ENCODE measurements around the gene PHACTR3. TPM values are rescaled to one million over a fixed set of nuclear protein-coding genes. Genes with fewer than 3 reads are reported as not detected.

PHACTR3 gene
- polyA plus RNA-seq, 1 donor: 8.3 TPM

DNA sequence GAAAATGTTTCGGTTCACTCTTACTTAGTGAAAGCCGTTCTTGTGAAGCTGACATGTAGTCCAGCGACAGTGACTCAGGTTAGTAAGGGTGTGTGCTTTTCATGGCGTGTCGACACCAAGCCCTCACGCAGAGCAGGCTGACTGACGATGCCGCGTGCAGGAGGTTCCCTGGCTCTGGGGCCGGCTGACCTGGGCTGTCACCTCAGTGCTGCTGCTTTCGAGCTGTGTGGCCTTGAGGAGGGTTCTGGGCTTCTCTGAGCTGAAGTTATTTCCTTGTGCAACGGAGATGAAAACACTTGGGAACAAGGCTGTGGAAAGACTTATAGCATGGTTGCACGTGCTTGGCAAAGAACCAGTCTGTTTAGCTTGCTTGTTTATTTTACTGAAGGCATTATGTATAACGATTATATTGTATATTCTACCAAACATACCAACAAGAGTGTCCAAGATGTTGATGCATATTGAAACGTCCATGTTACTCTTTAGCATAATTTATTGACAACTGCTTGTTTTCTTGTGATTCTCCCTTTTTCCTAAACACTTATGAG, 59.2 kb downstream of the PHACTR3 start:
- H3K4me1 ChIP-seq (ENCODE audit: control insufficient read depth, insufficient read depth, low read length): no peaks in the 10 kb centered on the region
- H3K36me3 ChIP-seq (ENCODE audit: control insufficient read depth, insufficient read depth, low read length): no peaks in the 10 kb centered on the region
- no peak for DNase-seq
- H3K4me3 ChIP-seq (ENCODE audit: low read length): no peak overlapping the region
- WGBS (ENCODE audit: insufficient coverage, low lambda C conversion rate): 100% methylated on average over 1 of the region's 15 CpGs
- no peaks in the 10 kb centered on the region for H3K27me3 ChIP-seq (ENCODE audit: control insufficient read depth, insufficient read depth, low read length)
- no peak overlapping the region for H3K27ac ChIP-seq (ENCODE audit: low read length)
- no peaks in the 10 kb centered on the region for H3K9me3 ChIP-seq (ENCODE audit: control insufficient read depth, low read depth, low read length)

- Histone ChIP-seq H3K27me3 (ENCODE audit: control insufficient read depth, insufficient read depth, low read length) (no peaks in the 10 kb centered on the region), H3K9me3 (ENCODE audit: control insufficient read depth, low read depth, low read length) (no peaks in the 10 kb centered on the region), H3K27ac (ENCODE audit: low read length) (no peak overlapping the region), H3K4me1 (ENCODE audit: control insufficient read depth, insufficient read depth, low read length) (no peaks in the 10 kb centered on the region), H3K36me3 (ENCODE audit: control insufficient read depth, insufficient read depth, low read length) (no peaks in the 10 kb centered on the region), H3K4me3 (ENCODE audit: low read length) (no peak overlapping the region)
- 0% methylated on average over 1 of the region's 11 CpGs for WGBS (ENCODE audit: insufficient coverage, low lambda C conversion rate)
- DNase-seq: no peak
Observed at GRCh38 chr20:59664421-59664941, 60.1 kb downstream of the PHACTR3 start.

DNA sequence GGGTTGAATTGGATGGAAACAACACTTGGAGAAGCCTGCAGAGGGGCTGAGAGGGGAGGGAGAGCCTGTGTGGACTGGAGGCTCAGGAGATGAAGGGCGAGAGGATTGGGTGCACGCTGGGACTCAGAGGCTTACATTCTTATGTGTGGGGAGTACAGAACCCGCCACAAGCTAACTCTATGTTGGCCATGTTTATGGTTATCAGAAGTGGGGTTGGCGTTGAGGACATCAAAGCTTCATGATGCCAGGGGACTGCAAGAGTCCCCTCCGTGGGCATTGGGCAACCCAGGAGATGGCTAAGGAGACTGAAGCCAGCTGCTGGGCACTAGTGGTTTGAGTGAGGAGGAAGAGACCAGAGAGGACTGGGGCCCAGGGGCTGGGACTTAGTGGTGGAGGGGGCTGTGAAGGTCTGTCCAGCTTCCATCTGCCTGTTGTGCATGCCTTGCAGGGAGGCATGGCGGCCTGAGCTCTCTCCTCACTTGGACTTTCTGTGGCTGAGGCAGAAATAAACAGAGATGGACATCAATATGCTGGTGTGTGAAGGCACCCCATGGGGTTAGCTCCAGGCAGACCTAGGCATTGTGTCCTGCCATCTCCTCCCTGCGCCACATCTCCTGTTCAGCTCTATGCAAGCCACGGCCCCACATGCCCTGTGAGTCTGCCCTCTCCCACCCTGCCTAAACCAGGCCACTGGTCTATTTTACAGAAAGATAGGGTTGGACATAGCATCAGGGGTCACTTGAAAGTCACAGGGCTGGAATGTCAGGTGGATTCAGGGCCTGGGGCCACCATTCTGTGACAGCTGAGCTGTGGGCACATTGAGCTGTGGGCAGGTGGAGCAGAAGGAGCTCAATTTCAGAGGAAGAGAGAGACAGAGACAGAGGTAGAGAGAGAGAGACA, 61.6 kb downstream of the PHACTR3 start:
- WGBS (ENCODE audit: insufficient coverage, low lambda C conversion rate): no CpG with 5 or more reads among the region's 8 CpGs
- Histone ChIP-seq H3K4me1 (ENCODE audit: control insufficient read depth, insufficient read depth, low read length) (no peaks in the 10 kb centered on the region), H3K27ac (ENCODE audit: low read length) (no peak overlapping the region), H3K4me3 (ENCODE audit: low read length) (no peak overlapping the region), H3K9me3 (ENCODE audit: control insufficient read depth, low read depth, low read length) (no peaks in the 10 kb centered on the region), H3K36me3 (ENCODE audit: control insufficient read depth, insufficient read depth, low read length) (no peaks in the 10 kb centered on the region), H3K27me3 (ENCODE audit: control insufficient read depth, insufficient read depth, low read length) (no peaks in the 10 kb centered on the region)
- no peak for DNase-seq

- H3K9me3 ChIP-seq (ENCODE audit: control insufficient read depth, low read depth, low read length): no peaks in the 10 kb centered on the region
Observed at GRCh38 chr20:59666586-59666985, 62.2 kb downstream of the PHACTR3 start.

DNA sequence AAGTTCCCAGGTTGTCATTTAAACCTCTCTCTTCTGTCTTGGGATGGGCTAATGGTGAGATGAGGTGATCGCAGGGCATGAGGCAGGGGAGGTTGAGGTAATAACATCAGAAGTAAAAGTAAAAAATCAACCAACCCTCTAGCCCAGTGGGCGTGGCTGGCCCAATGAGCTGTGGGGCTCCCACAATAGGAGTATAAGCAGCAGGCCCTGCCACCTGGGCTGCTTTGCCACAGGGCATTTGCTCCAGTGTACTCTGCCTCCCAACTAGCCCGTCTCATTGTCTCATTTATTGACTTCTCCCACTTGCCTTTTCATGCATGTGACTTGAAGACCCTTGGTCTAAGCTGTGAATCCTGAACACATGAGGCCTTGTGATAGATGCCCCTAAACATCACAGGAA, 62.8 kb downstream of the PHACTR3 start:
- H3K4me1 ChIP-seq (ENCODE audit: control insufficient read depth, insufficient read depth, low read length): no peaks in the 10 kb centered on the region
- H3K27me3 ChIP-seq (ENCODE audit: control insufficient read depth, insufficient read depth, low read length): no peaks in the 10 kb centered on the region
- H3K36me3 ChIP-seq (ENCODE audit: control insufficient read depth, insufficient read depth, low read length): no peaks in the 10 kb centered on the region
- no peak overlapping the region for H3K4me3 ChIP-seq (ENCODE audit: low read length)
- no peak for DNase-seq
- H3K9me3 ChIP-seq (ENCODE audit: control insufficient read depth, low read depth, low read length): no peaks in the 10 kb centered on the region
- WGBS (ENCODE audit: insufficient coverage, low lambda C conversion rate): no CpG with 5 or more reads among the region's 3 CpGs
- H3K27ac ChIP-seq (ENCODE audit: low read length): no peak overlapping the region

More at GRCh38 chr20:59666586-59666985, 62.2 kb downstream of the PHACTR3 start:
- H3K4me1 ChIP-seq (ENCODE audit: control insufficient read depth, insufficient read depth, low read length): no peaks in the 10 kb centered on the region
- no peaks in the 10 kb centered on the region for H3K27me3 ChIP-seq (ENCODE audit: control insufficient read depth, insufficient read depth, low read length)
- no peak for DNase-seq
- WGBS (ENCODE audit: insufficient coverage, low lambda C conversion rate): 80% methylated on average over 1 of the region's 7 CpGs
- no peak overlapping the region for H3K4me3 ChIP-seq (ENCODE audit: low read length)
- H3K36me3 ChIP-seq (ENCODE audit: control insufficient read depth, insufficient read depth, low read length): no peaks in the 10 kb centered on the region
- H3K27ac ChIP-seq (ENCODE audit: low read length): no peak overlapping the region

- no peak overlapping the region for H3K27ac ChIP-seq (ENCODE audit: low read length)
- H3K9me3 ChIP-seq (ENCODE audit: control insufficient read depth, low read depth, low read length): no peaks in the 10 kb centered on the region
- no peaks in the 10 kb centered on the region for H3K4me1 ChIP-seq (ENCODE audit: control insufficient read depth, insufficient read depth, low read length)
- no peaks in the 10 kb centered on the region for H3K27me3 ChIP-seq (ENCODE audit: control insufficient read depth, insufficient read depth, low read length)
- H3K4me3 ChIP-seq (ENCODE audit: low read length): no peak overlapping the region
- DNase-seq: no peak
- no peaks in the 10 kb centered on the region for H3K36me3 ChIP-seq (ENCODE audit: control insufficient read depth, insufficient read depth, low read length)
- no CpG with 5 or more reads among the region's 16 CpGs for WGBS (ENCODE audit: insufficient coverage, low lambda C conversion rate)
Observed at GRCh38 chr20:59667981-59668515, 63.7 kb downstream of the PHACTR3 start.

DNA sequence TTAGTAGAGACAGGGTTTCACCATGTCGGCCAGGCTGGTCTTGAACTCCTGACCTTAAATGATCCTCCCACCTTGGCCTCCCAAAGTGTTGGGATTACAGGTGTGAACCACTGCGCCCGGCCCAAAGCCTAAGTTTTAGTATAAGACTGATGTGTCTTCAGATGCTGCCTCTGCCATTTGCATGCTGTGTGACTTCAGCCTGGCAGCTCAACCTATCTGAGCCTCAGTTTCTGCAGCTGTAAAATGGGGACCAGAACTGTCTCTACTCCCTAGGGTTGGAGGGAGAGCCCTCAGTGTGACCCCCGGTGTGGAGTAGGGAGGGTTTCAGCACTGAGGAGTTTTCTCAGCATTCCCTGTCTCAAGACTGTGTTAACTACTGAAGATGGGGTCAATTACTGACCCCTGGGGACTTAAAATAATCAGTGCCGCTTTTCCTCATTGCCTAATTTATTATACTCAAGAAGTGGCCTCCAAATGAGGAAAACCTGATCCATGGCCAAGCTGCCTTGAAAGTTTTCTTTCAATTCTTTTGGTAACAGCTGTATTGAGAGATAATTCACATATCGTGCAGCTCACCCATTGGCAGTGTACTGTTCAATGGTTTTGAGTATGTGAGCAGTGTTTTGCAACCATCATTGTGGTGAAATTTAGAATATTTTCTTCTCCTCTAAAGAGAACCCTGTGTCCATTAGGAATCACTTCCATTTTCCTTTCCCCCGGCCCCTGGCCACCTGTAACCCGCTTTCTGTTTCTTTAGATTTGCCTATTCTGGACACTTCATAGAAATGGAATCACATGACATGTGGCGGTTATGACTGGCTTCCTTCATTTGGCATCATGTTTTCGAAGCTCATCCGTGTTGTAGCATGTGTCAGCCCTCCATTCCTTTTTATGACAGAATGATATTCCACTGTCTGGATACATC, 64.8 kb downstream of the PHACTR3 start:
- no peaks in the 10 kb centered on the region for H3K36me3 ChIP-seq (ENCODE audit: control insufficient read depth, insufficient read depth, low read length)

DNA sequence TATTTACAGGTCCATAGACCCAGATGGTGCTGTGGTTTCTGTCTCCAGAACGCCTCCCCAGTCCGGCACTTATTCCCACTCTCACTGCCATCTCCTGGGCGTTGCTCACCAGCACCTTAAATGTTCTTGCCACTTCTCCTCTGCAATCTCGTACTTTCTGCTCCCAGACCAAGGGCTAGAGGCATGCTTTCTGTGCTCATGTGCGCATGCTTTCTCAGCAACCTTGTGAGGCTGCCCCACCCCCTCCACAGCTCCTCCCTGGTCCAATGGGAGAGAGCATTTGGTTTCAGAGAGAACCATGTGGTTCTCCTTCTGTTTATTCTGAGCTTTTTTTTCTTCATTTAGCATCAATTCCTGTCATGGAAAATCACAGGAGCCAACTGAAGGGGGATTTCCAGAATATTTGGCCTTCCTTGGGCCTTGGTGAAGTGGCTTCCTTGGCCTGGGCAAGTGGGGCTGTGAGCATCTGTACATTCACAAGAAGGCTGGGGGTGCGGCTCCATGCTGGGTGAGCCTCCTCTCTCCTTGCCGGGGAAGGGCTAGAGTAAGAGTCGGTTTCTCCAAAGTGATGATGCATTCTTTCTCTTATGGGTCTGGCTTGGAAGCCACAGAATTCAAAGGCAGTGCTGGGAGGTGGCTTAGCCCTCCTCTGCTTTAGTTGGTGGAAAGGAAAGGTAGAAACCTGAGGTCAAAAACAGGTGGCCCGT, 66.6 kb downstream of the PHACTR3 start:
- Histone ChIP-seq H3K4me1 (ENCODE audit: control insufficient read depth, insufficient read depth, low read length) (no peaks in the 10 kb centered on the region), H3K27me3 (ENCODE audit: control insufficient read depth, insufficient read depth, low read length) (no peaks in the 10 kb centered on the region), H3K36me3 (ENCODE audit: control insufficient read depth, insufficient read depth, low read length) (no peaks in the 10 kb centered on the region), H3K27ac (ENCODE audit: low read length) (no peak overlapping the region), H3K4me3 (ENCODE audit: low read length) (no peak overlapping the region), H3K9me3 (ENCODE audit: control insufficient read depth, low read depth, low read length) (no peaks in the 10 kb centered on the region)
- no peak for DNase-seq
- WGBS (ENCODE audit: insufficient coverage, low lambda C conversion rate): 83% methylated on average over 2 of the region's 9 CpGs

More for the DNA sequence above, 64.8 kb downstream of the PHACTR3 start:
- H3K4me3 ChIP-seq (ENCODE audit: low read length): no peak overlapping the region
- DNase-seq: no peak
- no peaks in the 10 kb centered on the region for H3K27me3 ChIP-seq (ENCODE audit: control insufficient read depth, insufficient read depth, low read length)
- 95% methylated on average over 4 of the region's 11 CpGs for WGBS (ENCODE audit: insufficient coverage, low lambda C conversion rate)
- no peak overlapping the region for H3K27ac ChIP-seq (ENCODE audit: low read length)
- no peaks in the 10 kb centered on the region for H3K4me1 ChIP-seq (ENCODE audit: control insufficient read depth, insufficient read depth, low read length)
- no peaks in the 10 kb centered on the region for H3K9me3 ChIP-seq (ENCODE audit: control insufficient read depth, low read depth, low read length)

DNA sequence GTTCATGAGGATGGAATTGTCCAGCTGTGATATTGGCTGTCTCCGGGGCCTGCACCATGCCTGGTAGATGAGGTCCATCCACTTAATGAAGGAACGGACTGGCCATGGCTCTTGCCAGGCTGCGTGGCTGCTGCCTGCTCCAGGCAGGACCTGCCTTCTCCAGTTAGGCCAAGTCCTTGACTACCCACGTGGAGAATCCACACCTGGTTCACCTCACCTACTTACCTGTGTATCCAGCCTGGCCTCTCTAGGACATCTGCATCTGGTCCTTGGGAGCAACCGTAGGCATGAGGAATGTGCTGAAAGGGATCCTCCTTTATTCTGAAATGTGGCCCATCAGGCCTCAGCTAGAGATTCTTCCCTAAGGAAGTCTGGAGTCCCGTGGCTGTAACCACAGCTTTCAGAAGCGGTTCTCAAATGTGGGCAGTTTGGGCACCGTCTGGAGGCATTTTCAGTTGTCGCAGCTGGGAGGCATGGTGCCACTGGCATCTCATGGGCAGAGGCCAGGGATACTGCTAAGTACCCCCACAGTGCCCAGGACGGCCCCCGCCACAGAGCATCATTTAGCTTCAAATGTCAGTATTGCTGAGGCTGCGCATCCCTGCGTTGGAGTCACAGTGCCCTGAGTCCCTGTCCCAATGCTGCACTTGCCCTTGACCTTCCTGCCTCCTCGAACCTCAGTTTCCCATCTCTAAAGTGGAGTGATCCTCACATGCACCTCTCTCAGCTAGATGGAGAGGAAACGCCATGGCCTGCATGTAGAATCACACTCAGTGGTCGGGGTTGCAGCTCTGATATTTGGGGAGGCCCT, 67.5 kb downstream of the PHACTR3 start:
- WGBS (ENCODE audit: insufficient coverage, low lambda C conversion rate): no CpG with 5 or more reads among the region's 16 CpGs
- Histone ChIP-seq H3K36me3 (ENCODE audit: control insufficient read depth, insufficient read depth, low read length) (no peaks in the 10 kb centered on the region), H3K4me3 (ENCODE audit: low read length) (no peak overlapping the region), H3K27me3 (ENCODE audit: control insufficient read depth, insufficient read depth, low read length) (no peaks in the 10 kb centered on the region), H3K27ac (ENCODE audit: low read length) (no peak overlapping the region), H3K9me3 (ENCODE audit: control insufficient read depth, low read depth, low read length) (no peaks in the 10 kb centered on the region), H3K4me1 (ENCODE audit: control insufficient read depth, insufficient read depth, low read length) (no peaks in the 10 kb centered on the region)
- no peak for DNase-seq
